GM08714 (cell line): ENCODE data around the gene DDX23.

Experiments
- H3K4me3 ChIP-seq: fragments of 200-500 bp; sonication (Bioruptor generic); 2 replicates; pipeline ENCODE4 v1.5.1; 2014; ENCODE audit warnings: mild to moderate bottlenecking, low read length, inconsistent platforms
- ZNF274 ChIP-seq: IDR thresholded peaks from 2 replicates; pipeline ENCODE4 v1.6.1; 2012; ENCODE audit warnings: mild to moderate bottlenecking, low read depth, low read length

DDX23 gene

GRCh38 chr12:48807981-48808380 is 44.0 kb downstream of the DDX23 start:
- no peak for TF ChIP-seq ZNF274
- no peak overlapping the region for H3K4me3 ChIP-seq

- no peak overlapping the region for H3K4me3 ChIP-seq
- TF ChIP-seq ZNF274: no peak
Observed at GRCh38 chr12:48803675-48804074, 48.3 kb downstream of the DDX23 start.

GRCh38 chr12:48800971-48801370 is 51.0 kb downstream of the DDX23 start:
- TF ChIP-seq ZNF274: no peak
- no peak overlapping the region for H3K4me3 ChIP-seq

GRCh38 chr12:48800457-48800856 is 51.5 kb downstream of the DDX23 start:
- TF ChIP-seq ZNF274: no peak
- no peak overlapping the region for H3K4me3 ChIP-seq

- TF ChIP-seq ZNF274: no peak
Observed at GRCh38 chr12:48796976-48797375, 55.0 kb downstream of the DDX23 start.

GRCh38 chr12:48795550-48796455 is 56.2 kb downstream of the DDX23 start:
- no peak for TF ChIP-seq ZNF274
- H3K4me3 ChIP-seq: no peak overlapping the region

More at GRCh38 chr12:48796976-48797375, 55.0 kb downstream of the DDX23 start:
- H3K4me3 ChIP-seq: no peak overlapping the region

GRCh38 chr12:48794870-48795269 is 57.1 kb downstream of the DDX23 start:
- no peak for TF ChIP-seq ZNF274
- H3K4me3 ChIP-seq: no peak overlapping the region

- H3K4me3 ChIP-seq: no peak overlapping the region
- TF ChIP-seq ZNF274: no peak
Observed at GRCh38 chr12:48793696-48794095, 58.3 kb downstream of the DDX23 start.

- TF ChIP-seq ZNF274: no peak
- H3K4me3 ChIP-seq: no peak overlapping the region; the same call in 1 of the 2 replicates
Observed at GRCh38 chr12:48789858-48790326, 62.1 kb downstream of the DDX23 start.

- TF ChIP-seq ZNF274: no peak
- peak within 1 kb of the TSS; percentile 72 for H3K4me3 ChIP-seq
Observed at GRCh38 chr12:48788854-48789775, 62.8 kb downstream of the DDX23 start, which contains the start of gene ADCY6. Gene ADCY6 (minus strand): TSS chr12:48789089. CDS start chr12:48783434, 5,655 bp downstream.

GRCh38 chr12:48788524-48788853 is 63.5 kb downstream of the DDX23 start:
- peak overlapping the region; percentile 72 for H3K4me3 ChIP-seq
- TF ChIP-seq ZNF274: no peak

GRCh38 chr12:48787791-48788523 is 64.0 kb downstream of the DDX23 start:
- TF ChIP-seq ZNF274: no peak
- H3K4me3 ChIP-seq: peak overlapping the region; percentile 72

- no peak overlapping the region for H3K4me3 ChIP-seq
Observed at GRCh38 chr12:48786591-48787544, 65.1 kb downstream of the DDX23 start.

GRCh38 chr12:48783432-48783831 is 68.5 kb downstream of the DDX23 start:
- no peak overlapping the region for H3K4me3 ChIP-seq
- no peak for TF ChIP-seq ZNF274

More at GRCh38 chr12:48786591-48787544, 65.1 kb downstream of the DDX23 start:
- TF ChIP-seq ZNF274: no peak
